ENCODE data around the gene OR56B4.

DNA sequence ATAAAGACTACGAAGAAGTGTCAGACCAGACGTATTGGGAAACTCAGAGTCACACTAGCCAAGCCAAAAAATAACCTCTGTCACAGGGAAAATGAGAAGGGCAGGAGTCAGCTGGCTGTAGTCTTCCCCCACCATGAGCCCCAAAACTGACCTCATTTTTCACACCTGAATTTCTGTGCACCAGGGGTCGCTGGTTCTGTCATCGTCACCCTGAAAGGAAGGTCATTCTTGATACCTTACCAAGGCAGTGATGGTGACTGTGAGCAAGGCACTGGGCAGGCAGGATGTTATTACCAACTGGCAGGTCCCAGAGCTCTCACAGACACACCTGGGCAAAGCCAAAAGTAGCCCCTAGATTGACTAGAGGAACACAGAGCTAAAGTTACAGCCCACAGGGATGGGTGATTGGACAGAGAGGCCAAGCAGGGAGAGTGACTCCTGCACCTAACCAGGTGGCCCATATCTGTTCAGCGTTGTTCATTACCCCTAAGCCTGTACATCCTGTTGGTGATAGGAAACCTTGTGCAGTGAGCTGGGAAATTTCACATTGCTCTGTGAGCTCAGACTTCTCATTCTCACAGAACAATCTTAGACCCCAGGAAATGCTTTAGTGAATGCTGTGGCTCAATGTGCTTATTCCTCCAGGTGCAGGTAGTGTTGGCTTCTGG, 44.7 kb upstream of the OR56B4 start:
- TF ChIP-seq GATA2 (IDR thresholded peaks at IDR 0.05; ENCODE audit: low read depth, low read length) (no peak), GATA3 (IDR thresholded peaks at IDR 0.05; ENCODE audit: low read depth, low read length) (no peak)
